ENCODE measurements around the gene ATMIN. TPM values are rescaled to one million over a fixed set of nuclear protein-coding genes. Genes with fewer than 3 reads are reported as not detected.

ATMIN gene
- total and polyA plus RNA-seq, 2 experiments from 2014 or later = 22.0 to 60.5 TPM

DNA sequence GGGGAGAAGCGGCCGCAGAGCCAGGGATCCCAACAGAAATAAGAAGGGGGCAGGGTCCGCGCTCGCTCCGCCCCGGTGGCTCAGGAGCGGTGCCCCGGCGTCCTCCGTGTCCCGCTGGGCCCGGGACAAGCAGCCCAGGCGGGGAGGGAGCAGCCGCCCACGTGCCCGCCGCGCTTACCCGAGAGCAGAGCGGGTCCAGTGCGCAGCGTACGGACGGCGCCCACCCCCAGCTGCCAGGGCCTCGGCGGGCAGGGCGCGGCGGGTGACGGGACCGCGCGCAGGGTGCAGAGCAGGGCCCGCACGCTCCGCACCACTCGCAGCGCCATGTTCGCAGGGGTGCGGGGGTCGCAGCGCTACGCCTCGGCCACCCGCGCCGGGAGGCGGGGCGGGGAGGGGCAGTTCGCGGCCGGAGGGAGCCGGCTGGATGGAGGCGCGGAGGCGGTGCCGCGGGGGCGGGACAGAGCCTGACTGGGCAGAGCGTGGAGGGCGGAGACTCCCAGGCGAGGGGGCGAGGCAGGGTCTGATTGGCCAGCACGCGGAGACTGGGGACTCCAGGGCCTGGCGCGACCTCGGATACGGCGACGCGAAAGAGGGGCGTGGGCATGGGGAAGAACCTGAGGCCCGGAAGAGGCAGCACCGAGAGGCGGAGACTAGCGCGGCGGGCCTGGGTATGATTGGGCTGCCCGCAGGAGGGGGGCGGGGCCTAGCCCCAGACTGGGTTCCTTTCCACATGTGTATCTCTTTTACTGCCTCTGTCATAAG is 60.5 kb downstream of the ATMIN start, which contains the start of gene GCSH:
TSS of gene GCSH (minus strand) at position 443 of the 762 bp plus-strand sequence. CDS start at position 326, 117 bp downstream.
- Mint-ChIP-seq H3K4me1 (peaks cover 9% of the 10 kb centered on the region), H3K27me3 (ENCODE audit: insufficient read depth, low read depth, poor library complexity) (peaks cover 2% of the 10 kb centered on the region), H3K27ac (peak within 1 kb of the TSS; percentile 43), H3K9me3 (peaks cover 3% of the 10 kb centered on the region; the same call in 2 of the 3 replicates), H3K36me3 (ENCODE audit: low read depth) (peaks cover 5% of the 10 kb centered on the region; the same call in 1 of the 3 replicates), H3K4me3 (peak within 1 kb of the TSS; percentile 84)
- Histone ChIP-seq H3K79me2 (replicated peaks; ENCODE audit: insufficient read depth) (peaks cover 45% of the 10 kb centered on the region), H3K4me2 (peak within 1 kb of the TSS; percentile 87), H3K27me3 (ENCODE audit: insufficient read depth) (no peaks in the 10 kb centered on the region), H3K4me3 (peak within 1 kb of the TSS; percentile 94), H2AFZ (peak within 1 kb of the TSS; percentile 69; the same call in 1 of the 2 replicates), H3K27ac (ENCODE audit: low read depth) (0 out of 2 replicates have a peak within 1 kb of the TSS, but pooled peaks have one; percentile 6), H3K4me1 (ENCODE audit: insufficient read depth) (peaks cover 4% of the 10 kb centered on the region; the same call in 1 of the 2 replicates), H4K20me1 (replicated peaks; ENCODE audit: insufficient read depth) (peaks cover 7% of the 10 kb centered on the region; the same call in 1 of the 2 replicates), H3K9me2 (ENCODE audit: insufficient read depth) (peaks cover 7% of the 10 kb centered on the region; the same call in 1 of the 2 replicates), H3K36me3 (ENCODE audit: insufficient read depth) (no peaks in the 10 kb centered on the region), H3F3A (replicated peaks; ENCODE audit: low read depth) (no peaks in the 10 kb centered on the region)
- TF ChIP-seq, protein P1, sequence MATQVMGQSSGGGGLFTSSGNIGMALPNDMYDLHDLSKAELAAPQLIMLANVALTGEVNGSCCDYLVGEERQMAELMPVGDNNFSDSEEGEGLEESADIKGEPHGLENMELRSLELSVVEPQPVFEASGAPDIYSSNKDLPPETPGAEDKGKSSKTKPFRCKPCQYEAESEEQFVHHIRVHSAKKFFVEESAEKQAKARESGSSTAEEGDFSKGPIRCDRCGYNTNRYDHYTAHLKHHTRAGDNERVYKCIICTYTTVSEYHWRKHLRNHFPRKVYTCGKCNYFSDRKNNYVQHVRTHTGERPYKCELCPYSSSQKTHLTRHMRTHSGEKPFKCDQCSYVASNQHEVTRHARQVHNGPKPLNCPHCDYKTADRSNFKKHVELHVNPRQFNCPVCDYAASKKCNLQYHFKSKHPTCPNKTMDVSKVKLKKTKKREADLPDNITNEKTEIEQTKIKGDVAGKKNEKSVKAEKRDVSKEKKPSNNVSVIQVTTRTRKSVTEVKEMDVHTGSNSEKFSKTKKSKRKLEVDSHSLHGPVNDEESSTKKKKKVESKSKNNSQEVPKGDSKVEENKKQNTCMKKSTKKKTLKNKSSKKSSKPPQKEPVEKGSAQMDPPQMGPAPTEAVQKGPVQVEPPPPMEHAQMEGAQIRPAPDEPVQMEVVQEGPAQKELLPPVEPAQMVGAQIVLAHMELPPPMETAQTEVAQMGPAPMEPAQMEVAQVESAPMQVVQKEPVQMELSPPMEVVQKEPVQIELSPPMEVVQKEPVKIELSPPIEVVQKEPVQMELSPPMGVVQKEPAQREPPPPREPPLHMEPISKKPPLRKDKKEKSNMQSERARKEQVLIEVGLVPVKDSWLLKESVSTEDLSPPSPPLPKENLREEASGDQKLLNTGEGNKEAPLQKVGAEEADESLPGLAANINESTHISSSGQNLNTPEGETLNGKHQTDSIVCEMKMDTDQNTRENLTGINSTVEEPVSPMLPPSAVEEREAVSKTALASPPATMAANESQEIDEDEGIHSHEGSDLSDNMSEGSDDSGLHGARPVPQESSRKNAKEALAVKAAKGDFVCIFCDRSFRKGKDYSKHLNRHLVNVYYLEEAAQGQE (IDR thresholded peaks at IDR 0.05; ENCODE audit: unreplicated experiment) = no peak
- TF ChIP-seq POLR2AphosphoS5 (IDR thresholded peaks at IDR 0.05; ENCODE audit: low read depth) = peak; percentile 50
- TF ChIP-seq CREB1 (CRISPR knock-in tag; IDR thresholded peaks at IDR 0.05; ENCODE audit: low read depth) = 0 out of 2 replicates have a peak, but pooled peaks have one; percentile 6
- ATAC-seq = peak; percentile 97
- peak; percentile 99 for DNase-seq (ENCODE audit: low spot score)

DNA sequence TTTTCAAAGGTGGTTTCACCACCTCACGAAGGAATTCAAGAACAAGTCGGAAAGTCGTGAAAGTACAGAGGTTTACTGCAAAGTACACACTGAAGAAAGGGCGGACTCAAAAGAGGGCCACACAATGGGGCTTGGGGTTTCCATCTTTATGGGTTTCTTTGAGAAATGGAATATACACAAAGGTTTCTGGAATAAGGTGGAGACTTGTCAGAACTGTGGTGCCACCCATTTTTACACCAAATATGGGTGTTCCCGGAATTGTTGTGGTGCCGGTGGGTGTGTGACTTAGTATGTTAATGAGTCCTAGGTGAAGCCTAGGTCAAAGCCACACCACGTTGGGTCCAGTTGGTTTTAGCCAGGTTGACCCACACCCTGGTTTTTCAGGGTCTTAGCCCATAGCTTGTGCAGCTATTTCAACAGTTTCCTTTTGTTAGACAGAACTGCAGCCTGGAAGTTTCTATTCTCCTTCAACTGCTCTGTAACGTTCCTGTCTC is 61.1 kb downstream of the ATMIN start:
- Mint-ChIP-seq H3K27ac (peak overlapping the region; percentile 43), H3K4me1 (peaks cover 9% of the 10 kb centered on the region), H3K36me3 (ENCODE audit: low read depth) (peaks cover 5% of the 10 kb centered on the region; the same call in 1 of the 3 replicates), H3K27me3 (ENCODE audit: insufficient read depth, low read depth, poor library complexity) (peaks cover 2% of the 10 kb centered on the region), H3K4me3 (peak overlapping the region; percentile 61), H3K9me3 (peaks cover 3% of the 10 kb centered on the region; the same call in 2 of the 3 replicates)
- no peak overlapping the region for H3K27ac ChIP-seq (ENCODE audit: low read depth)
- peak overlapping the region; percentile 66; the same call in 1 of the 2 replicates for H3K4me2 ChIP-seq
- H2AFZ ChIP-seq = peak overlapping the region; percentile 64; the same call in 1 of the 2 replicates
- no peak for DNase-seq (ENCODE audit: low spot score)
- no peaks in the 10 kb centered on the region for H3K36me3 ChIP-seq (ENCODE audit: insufficient read depth)
- no peaks in the 10 kb centered on the region for H3F3A ChIP-seq (replicated peaks; ENCODE audit: low read depth)
- H4K20me1 ChIP-seq (replicated peaks; ENCODE audit: insufficient read depth) = peaks cover 7% of the 10 kb centered on the region; the same call in 1 of the 2 replicates
- H3K4me3 ChIP-seq = peak overlapping the region; percentile 28; the same call in 1 of the 2 replicates
- H3K4me1 ChIP-seq (ENCODE audit: insufficient read depth) = peaks cover 4% of the 10 kb centered on the region; the same call in 1 of the 2 replicates
- ATAC-seq = no peak
- H3K79me2 ChIP-seq (replicated peaks; ENCODE audit: insufficient read depth) = peaks cover 39% of the 10 kb centered on the region
- H3K9me2 ChIP-seq (ENCODE audit: insufficient read depth) = peaks cover 7% of the 10 kb centered on the region; the same call in 1 of the 2 replicates
- H3K27me3 ChIP-seq (ENCODE audit: insufficient read depth) = no peaks in the 10 kb centered on the region
- TF ChIP-seq POLR2AphosphoS5 (IDR thresholded peaks at IDR 0.05; ENCODE audit: low read depth) (no peak), NANOG (IDR thresholded peaks at IDR 0.05; ENCODE audit: borderline replicate concordance) (no peak), ZNF331 (CRISPR knock-in tag; IDR thresholded peaks at IDR 0.05; ENCODE audit: low read depth) (no peak), JUNB (IDR thresholded peaks at IDR 0.05; ENCODE audit: unreplicated experiment) (no peak), EZH2phosphoT487 (IDR thresholded peaks at IDR 0.05; ENCODE audit: unreplicated experiment) (no peak), CREB1 (CRISPR knock-in tag; IDR thresholded peaks at IDR 0.05; ENCODE audit: low read depth) (no peak), ZNF114 (CRISPR knock-in tag; IDR thresholded peaks at IDR 0.05) (no peak), STAT1 (IDR thresholded peaks at IDR 0.05; ENCODE audit: unreplicated experiment) (no peak), ETS1 (IDR thresholded peaks at IDR 0.05) (no peak)
- TF ChIP-seq, protein P1 (IDR thresholded peaks at IDR 0.05; ENCODE audit: unreplicated experiment) = no peak
- TF ChIP-seq, protein P2, sequence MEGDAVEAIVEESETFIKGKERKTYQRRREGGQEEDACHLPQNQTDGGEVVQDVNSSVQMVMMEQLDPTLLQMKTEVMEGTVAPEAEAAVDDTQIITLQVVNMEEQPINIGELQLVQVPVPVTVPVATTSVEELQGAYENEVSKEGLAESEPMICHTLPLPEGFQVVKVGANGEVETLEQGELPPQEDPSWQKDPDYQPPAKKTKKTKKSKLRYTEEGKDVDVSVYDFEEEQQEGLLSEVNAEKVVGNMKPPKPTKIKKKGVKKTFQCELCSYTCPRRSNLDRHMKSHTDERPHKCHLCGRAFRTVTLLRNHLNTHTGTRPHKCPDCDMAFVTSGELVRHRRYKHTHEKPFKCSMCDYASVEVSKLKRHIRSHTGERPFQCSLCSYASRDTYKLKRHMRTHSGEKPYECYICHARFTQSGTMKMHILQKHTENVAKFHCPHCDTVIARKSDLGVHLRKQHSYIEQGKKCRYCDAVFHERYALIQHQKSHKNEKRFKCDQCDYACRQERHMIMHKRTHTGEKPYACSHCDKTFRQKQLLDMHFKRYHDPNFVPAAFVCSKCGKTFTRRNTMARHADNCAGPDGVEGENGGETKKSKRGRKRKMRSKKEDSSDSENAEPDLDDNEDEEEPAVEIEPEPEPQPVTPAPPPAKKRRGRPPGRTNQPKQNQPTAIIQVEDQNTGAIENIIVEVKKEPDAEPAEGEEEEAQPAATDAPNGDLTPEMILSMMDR (conservative IDR thresholded peaks at IDR 0.05; ENCODE audit: low read depth in 2 of 2) = no peak
